BJ (cell line): ENCODE data around the gene LY86. TPM values are rescaled to one million over a fixed set of nuclear protein-coding genes. Genes with fewer than 3 reads are reported as not detected.

Source experiments
- CTCF ChIA-PET: fragments of 350-600 bp; formaldehyde crosslinking; extraction: SDS; loops from one replicate; lab custom pipeline; 2021; ENCODE audit warnings: antibody characterized with exemption, inconsistent platforms; lab: Yijun Ruan, JAX
- POLR2A ChIA-PET: fragments of 300-600 bp; sonication (Branson Sonifier 250); formaldehyde crosslinking; extraction: SDS; loops from one replicate; lab custom pipeline; 2021; ENCODE audit warnings: antibody characterized with exemption; lab: Charles Lee
- DNase-seq: peaks from one replicate; pipeline ENCODE4 v3.0.0-alpha.2; 2011; ENCODE audit warnings: low read depth
- H3K27me3 ChIP-seq: 2 replicates; pipeline ENCODE4 v1.6.0; 2011; ENCODE audit warnings: low read length; ENCODE audit not compliant: control insufficient read depth, insufficient read depth
- H3K36me3 ChIP-seq: 2 replicates; pipeline ENCODE4 v1.5.1; 2011; ENCODE audit warnings: low read length; ENCODE audit not compliant: control insufficient read depth, insufficient read depth
- H3K4me3 ChIP-seq: 2 replicates; pipeline ENCODE4 v1.5.1; 2011; ENCODE audit warnings: low read depth, mild to moderate bottlenecking, control low read depth, low read length
- CTCF ChIP-seq: IDR thresholded peaks from 2 replicates; pipeline ENCODE4 v1.5.1; 2011; ENCODE audit warnings: low read depth, mild to moderate bottlenecking, control low read depth, inconsistent platforms, low read length, moderate library complexity; ENCODE audit not compliant: insufficient read depth
- polyA plus RNA-seq: library from polyadenylated mRNA; depleted of rRNA; stranded (reverse); fragments of >200 nt; gene quantifications from 2 replicates; pipeline ENCODE4 v1.2.3, GENCODE V29; 2011

The LY86 gene
- polyA plus RNA-seq, 1 experiment = not detected

DNA sequence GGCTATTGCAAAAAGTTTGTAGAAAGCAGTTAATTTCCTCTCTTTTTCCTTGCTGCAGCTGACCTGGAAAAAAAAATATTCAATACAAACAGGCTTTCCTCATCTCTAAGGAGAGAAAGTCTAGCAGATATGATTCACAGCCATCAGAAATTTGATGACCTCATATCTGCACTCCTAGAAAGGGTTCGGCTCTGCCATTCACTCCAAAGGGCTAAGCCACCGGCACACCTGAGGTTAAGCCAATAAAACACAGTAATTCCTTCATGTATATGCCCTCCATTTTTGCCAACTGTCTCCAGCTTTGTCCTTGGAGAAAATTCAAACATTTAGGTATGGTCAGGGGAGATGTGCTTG is 18.7 kb upstream of the LY86 start:
- no peak overlapping the region for H3K4me3 ChIP-seq
- no peaks in the 10 kb centered on the region for H3K27me3 ChIP-seq
- POLR2A ChIA-PET = no interaction called here
- H3K36me3 ChIP-seq = no peaks in the 10 kb centered on the region
- no peak for DNase-seq
- no peak for TF ChIP-seq CTCF
- CTCF ChIA-PET = no interaction called here

DNA sequence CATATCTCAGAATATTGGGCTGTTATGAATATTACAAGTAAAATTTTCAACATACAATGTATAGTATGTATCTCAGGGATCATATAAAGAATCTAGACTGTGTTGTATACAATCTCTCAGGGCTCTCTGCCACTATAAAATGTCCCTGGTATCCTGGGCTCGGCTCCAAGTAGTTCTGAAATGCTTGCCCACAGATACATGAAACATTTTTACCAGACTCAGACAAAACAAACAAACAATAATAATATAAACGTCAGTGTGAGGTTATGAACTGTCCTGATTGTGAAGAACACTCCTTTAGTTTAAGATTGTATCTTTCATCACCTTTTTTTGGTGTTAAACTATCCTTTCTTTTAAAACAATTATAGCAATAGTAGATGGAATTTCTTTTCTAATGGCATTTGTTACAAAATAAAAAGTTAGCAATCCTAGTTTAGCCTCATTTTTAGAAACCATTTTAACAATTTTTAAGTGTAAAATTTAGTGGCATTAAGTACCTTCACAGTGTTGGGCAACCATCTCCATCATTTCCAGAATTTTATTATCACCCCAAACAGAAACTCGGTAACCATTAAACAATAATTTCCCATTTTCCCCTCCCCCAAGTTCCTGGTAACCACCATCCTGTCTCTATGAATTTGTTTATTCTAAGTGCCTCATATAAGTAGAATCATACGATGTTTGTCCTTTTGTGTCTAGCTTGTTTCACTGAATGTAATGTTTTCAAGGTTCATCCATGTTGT is 17.4 kb upstream of the LY86 start:
- H3K36me3 ChIP-seq = no peaks in the 10 kb centered on the region
- DNase-seq = no peak
- POLR2A ChIA-PET = no interaction called here
- TF ChIP-seq CTCF = no peak
- CTCF ChIA-PET = no interaction called here
- H3K4me3 ChIP-seq = no peak overlapping the region
- H3K27me3 ChIP-seq = no peaks in the 10 kb centered on the region

- Histone ChIP-seq H3K4me3 (no peak overlapping the region), H3K36me3 (no peaks in the 10 kb centered on the region), H3K27me3 (no peaks in the 10 kb centered on the region)
- DNase-seq = no peak
- POLR2A ChIA-PET = no interaction called here
- CTCF ChIA-PET = no interaction called here
- TF ChIP-seq CTCF = no peak
Observed at GRCh38 chr6:6575143-6575542, 13.4 kb upstream of the LY86 start.

DNA sequence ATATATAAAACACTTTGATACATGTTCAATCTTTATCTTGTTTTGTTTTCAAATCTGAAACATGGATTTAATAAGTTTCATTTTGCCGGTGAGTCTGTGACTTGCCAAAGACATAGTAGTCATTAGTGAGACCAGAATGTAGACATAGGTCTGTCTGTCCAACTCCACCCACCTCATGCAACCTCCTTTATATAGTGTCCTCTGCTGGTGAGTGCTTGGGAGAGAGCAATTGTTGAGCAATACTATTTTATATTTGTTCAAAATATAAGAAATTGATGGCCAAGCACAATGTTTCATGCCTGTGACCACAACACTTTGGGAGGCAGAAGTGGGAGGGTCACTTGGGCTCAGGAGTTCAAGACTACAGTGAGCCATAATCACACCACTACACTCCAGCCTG is 10.8 kb upstream of the LY86 start:
- CTCF ChIA-PET = no interaction called here
- no peaks in the 10 kb centered on the region for H3K27me3 ChIP-seq
- no peaks in the 10 kb centered on the region for H3K36me3 ChIP-seq
- POLR2A ChIA-PET = no interaction called here
- no peak for DNase-seq
- no peak for TF ChIP-seq CTCF
- H3K4me3 ChIP-seq = no peak overlapping the region

DNA sequence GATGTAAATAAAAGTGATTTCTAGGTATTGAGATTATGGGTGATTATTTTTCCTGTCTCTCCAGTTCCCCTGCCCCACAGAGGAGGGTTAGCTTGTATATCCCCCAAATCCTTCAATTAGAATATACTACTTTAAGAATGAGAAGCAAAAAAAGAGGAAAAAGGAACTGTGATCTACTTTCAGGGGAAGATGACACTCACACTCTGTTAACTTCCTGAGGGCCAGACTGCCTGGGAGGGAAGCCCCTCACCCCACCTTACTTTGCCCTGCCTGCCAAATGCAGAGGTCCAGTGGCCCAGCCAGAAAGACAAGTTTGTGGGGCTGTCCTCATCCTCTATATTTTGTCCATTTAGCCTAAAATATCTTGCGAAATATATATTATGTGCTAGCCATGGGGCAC is 9.2 kb upstream of the LY86 start:
- no peak for DNase-seq
- TF ChIP-seq CTCF = no peak
- no peaks in the 10 kb centered on the region for H3K36me3 ChIP-seq
- no peaks in the 10 kb centered on the region for H3K27me3 ChIP-seq
- ChIA-PET CTCF (no interaction called here), POLR2A (no interaction called here)
- H3K4me3 ChIP-seq = no peak overlapping the region
